Gastrocnemius medialis (tissue), 4 donors: Measurements from ENCODE around the gene PARD3. TPM values are rescaled to one million over a fixed set of nuclear protein-coding genes. Genes with fewer than 3 reads are reported as not detected.

ENCODE experiments used
- ATAC-seq, 2 donors: fragments of 150-250 bp; one replicate each; pipeline ENCODE4 v1.9.1; 2016
- DNase-seq, 2 donors: peaks; one replicate each; pipeline ENCODE4 v3.0.0-alpha.2; 2019
- H3K27ac ChIP-seq, 4 donors: fragments of 200-600 bp; sonication (generic); 1 replicate in 1 of 4; 2 replicates in 3 of 4; pipeline ENCODE4 v1.5.1; 2016 to 2018; ENCODE audit warnings: mild to moderate bottlenecking in 2 of 4, moderate library complexity in 1 of 4
- H3K27me3 ChIP-seq, 3 donors: fragments of 200-600 bp; sonication (generic) in 2 of 3; 1 replicate in 1 of 3; 2 replicates in 2 of 3; pipeline versions ENCODE4 v1.5.1 to v1.6.0; 2016 to 2019; ENCODE audit warnings: mild to moderate bottlenecking in 1 of 3, moderate library complexity in 1 of 3
- H3K36me3 ChIP-seq, 2 donors: fragments of 200-600 bp; sonication (generic) in 1 of 2; one replicate each; pipeline ENCODE4 v1.5.1; 2017 to 2018
- H3K4me1 ChIP-seq, 2 donors: fragments of 200-600 bp; sonication (generic) in 1 of 2; one replicate each; pipeline ENCODE4 v1.5.1; 2016 to 2017; ENCODE audit warnings: mild to moderate bottlenecking in 2 of 2
- H3K4me3 ChIP-seq, 4 donors: fragments of 200-600 bp; sonication (generic) in 3 of 4; 1 replicate in 1 of 4; 2 replicates in 3 of 4; pipeline ENCODE4 v1.5.1; 2016 to 2019; ENCODE audit warnings: mild to moderate bottlenecking in 2 of 4
- H3K9me3 ChIP-seq, 3 donors: fragments of 200-600 bp; sonication (generic) in 2 of 3; 1 replicate in 1 of 3; 2 replicates in 2 of 3; pipeline ENCODE4 v1.5.1; 2016 to 2019
- POLR2A ChIP-seq, 2 donors: fragments of 450-650 bp; IDR thresholded peaks; one replicate each; pipeline ENCODE4 v1.6.1; 2017; ENCODE audit warnings: antibody characterized with exemption in 2 of 2, mild to moderate bottlenecking in 2 of 2, moderate library complexity in 2 of 2
- in situ Hi-C, 4 donors: fragments of 200-750 bp; cut with MboI; loops; one replicate each; pipeline versions ENCODE4 v1.15.0 to v1.8.0; 2017; ENCODE audit warnings: low sequenced_read_pairs in 4 of 4
- intact Hi-C: fragments of 100-400 bp; cut with DNase I; formaldehyde crosslinking; loops from one replicate; pipeline ENCODE4 v1.15.1; 2023; ENCODE audit warnings: low total_unique reads
- total RNA-seq, 4 donors: library from RNA; depleted of rRNA; stranded (reverse); fragments of >200 nt; gene quantifications; one replicate each; pipeline versions ENCODE4 v1.1.0 to v1.2.3, GENCODE V29; 2016
- TF ChIP-seq, protein P1 (sequence below), 5 experiments: fragments of 450-650 bp in 3 of 5; fragments of 200-600 bp in 2 of 5; sonication (generic) in 2 of 5; IDR thresholded peaks in 4 of 5; conservative IDR thresholded peaks in 1 of 5; 1 replicate in 4 of 5; 2 replicates in 1 of 5; pipeline ENCODE4 v1.5.1; 2016 to 2019; ENCODE audit warnings: antibody characterized with exemption in 5 of 5, mild to moderate bottlenecking in 3 of 5, moderate library complexity in 3 of 5

PARD3 gene
- total RNA-seq, 4 donors from 2014 or later: 64.6 to 75.8 (median 68.3) TPM

DNA sequence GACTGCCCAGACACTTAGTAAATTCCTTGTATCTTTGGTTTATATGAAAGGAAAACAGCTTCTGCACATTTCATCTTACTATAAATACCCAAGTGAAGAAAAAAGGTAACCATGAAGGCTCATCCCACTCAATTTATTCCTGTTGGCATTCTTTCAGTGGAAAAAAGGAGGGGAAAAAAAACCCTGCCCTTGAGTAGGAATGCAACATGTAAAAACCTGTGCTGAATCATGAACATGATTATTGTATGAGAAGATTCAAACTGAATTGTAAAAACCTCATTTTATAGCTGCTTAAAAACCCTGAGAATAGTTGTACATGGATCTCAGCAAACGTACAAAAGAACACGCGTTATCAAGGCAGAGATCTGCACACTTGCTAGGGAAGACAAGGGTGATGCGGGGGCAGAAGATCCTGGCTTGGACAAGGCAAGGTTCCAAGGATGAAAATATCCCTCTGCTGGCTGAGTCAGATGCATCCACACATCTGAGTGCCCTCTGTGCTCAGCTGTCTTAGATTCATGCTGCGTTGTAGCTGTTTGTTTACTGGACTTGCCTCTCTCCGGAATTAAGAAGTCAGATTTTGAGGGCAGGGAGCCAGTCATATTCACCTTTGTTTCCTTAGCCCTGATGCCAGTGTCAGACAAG, 658.2 kb downstream of the PARD3 start:
- Histone ChIP-seq H3K4me1 (peaks cover 4 to 6% of the 10 kb centered on the region in 2 donors), H3K27me3 (no peaks in the 10 kb centered on the region), H3K27ac (no peak overlapping the region), H3K4me3 (no peak overlapping the region), H3K9me3 (no peaks in the 10 kb centered on the region), H3K36me3 (no peaks in the 10 kb centered on the region)
- no peak for DNase-seq
- TF ChIP-seq POLR2A (IDR thresholded peaks at IDR 0.05): no peak
- TF ChIP-seq, protein P1, sequence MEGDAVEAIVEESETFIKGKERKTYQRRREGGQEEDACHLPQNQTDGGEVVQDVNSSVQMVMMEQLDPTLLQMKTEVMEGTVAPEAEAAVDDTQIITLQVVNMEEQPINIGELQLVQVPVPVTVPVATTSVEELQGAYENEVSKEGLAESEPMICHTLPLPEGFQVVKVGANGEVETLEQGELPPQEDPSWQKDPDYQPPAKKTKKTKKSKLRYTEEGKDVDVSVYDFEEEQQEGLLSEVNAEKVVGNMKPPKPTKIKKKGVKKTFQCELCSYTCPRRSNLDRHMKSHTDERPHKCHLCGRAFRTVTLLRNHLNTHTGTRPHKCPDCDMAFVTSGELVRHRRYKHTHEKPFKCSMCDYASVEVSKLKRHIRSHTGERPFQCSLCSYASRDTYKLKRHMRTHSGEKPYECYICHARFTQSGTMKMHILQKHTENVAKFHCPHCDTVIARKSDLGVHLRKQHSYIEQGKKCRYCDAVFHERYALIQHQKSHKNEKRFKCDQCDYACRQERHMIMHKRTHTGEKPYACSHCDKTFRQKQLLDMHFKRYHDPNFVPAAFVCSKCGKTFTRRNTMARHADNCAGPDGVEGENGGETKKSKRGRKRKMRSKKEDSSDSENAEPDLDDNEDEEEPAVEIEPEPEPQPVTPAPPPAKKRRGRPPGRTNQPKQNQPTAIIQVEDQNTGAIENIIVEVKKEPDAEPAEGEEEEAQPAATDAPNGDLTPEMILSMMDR (IDR thresholded peaks at IDR 0.05 in 4 of 5, conservative IDR thresholded peaks at IDR 0.05 in 1 of 5): no peak
- intact Hi-C loops: no loop called here
- in situ Hi-C loops: loop anchor here in 1 of 4 donors (25.0 kb wide), 1 partner anchor 95 kb away; no protein-coding TSS in a partner anchor
- peak; percentile 58 to 75 for ATAC-seq

DNA sequence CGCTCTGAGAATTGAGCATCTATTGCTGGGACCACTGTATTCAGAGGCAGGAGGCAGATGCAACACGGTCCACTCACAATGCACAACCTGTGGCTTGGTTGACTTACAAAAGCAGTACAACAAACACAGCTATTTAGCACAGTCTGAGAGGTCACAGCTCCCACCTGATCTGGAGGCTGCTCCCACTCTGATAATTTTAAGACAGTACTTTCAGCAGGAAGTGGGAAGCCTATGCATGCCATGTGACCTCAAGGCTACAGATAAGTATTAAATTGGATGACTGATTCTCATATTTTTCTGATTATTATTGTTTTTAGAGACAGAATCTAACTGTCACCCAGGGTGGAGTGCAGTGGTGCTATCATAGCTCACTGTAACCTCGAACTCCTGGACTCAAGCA, 659.3 kb downstream of the PARD3 start:
- in situ Hi-C loops (loop anchor here in 1 of 4 donors (25.0 kb wide), 1 partner anchor 94 kb away; no protein-coding TSS in a partner anchor), intact Hi-C loops (no loop called here)
- Histone ChIP-seq H3K9me3 (no peaks in the 10 kb centered on the region), H3K36me3 (no peaks in the 10 kb centered on the region), H3K27me3 (no peaks in the 10 kb centered on the region), H3K27ac (no peak overlapping the region), H3K4me3 (no peak overlapping the region), H3K4me1 (peaks cover 4 to 6% of the 10 kb centered on the region in 2 donors)
- ATAC-seq (no peak), DNase-seq (no peak)
- TF ChIP-seq, protein P1 (IDR thresholded peaks at IDR 0.05 in 4 of 5, conservative IDR thresholded peaks at IDR 0.05 in 1 of 5): no peak
- no peak for TF ChIP-seq POLR2A (IDR thresholded peaks at IDR 0.05)

DNA sequence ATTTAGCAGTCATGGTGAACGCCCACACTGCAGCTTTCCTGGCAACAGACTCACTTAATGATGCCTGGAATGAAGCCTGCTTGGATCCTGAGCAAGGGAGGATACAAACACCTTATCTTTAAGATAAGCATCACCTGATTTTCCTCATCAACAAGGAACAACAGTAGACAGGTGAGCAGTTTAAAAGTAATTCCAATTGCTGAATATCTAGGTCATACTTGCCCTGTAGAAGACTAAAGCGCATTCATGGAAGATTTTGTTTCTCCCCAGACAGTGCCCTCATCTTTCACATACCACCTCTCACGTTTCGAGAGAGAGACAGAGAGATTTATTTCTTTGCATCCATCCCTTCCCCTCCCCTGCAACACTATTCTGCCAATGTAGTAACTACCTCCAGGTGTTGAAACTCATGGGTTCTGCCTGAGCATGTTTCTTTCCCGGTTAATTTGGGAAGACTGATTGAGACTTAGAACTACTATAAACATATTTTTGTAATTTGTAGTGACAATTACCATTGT, 660.7 kb downstream of the PARD3 start:
- Histone ChIP-seq H3K27me3 (no peaks in the 10 kb centered on the region), H3K27ac (no peak overlapping the region), H3K4me3 (no peak overlapping the region), H3K36me3 (no peaks in the 10 kb centered on the region), H3K9me3 (no peaks in the 10 kb centered on the region), H3K4me1 (peaks cover 4 to 6% of the 10 kb centered on the region in 2 donors)
- in situ Hi-C loops (loop anchor here in 1 of 4 donors (25.0 kb wide), 1 partner anchor 92 kb away; no protein-coding TSS in a partner anchor), intact Hi-C loops (no loop called here)
- ATAC-seq (no peak), DNase-seq (no peak)
- no peak for TF ChIP-seq POLR2A (IDR thresholded peaks at IDR 0.05)
- TF ChIP-seq, protein P1 (IDR thresholded peaks at IDR 0.05 in 4 of 5, conservative IDR thresholded peaks at IDR 0.05 in 1 of 5): no peak

DNA sequence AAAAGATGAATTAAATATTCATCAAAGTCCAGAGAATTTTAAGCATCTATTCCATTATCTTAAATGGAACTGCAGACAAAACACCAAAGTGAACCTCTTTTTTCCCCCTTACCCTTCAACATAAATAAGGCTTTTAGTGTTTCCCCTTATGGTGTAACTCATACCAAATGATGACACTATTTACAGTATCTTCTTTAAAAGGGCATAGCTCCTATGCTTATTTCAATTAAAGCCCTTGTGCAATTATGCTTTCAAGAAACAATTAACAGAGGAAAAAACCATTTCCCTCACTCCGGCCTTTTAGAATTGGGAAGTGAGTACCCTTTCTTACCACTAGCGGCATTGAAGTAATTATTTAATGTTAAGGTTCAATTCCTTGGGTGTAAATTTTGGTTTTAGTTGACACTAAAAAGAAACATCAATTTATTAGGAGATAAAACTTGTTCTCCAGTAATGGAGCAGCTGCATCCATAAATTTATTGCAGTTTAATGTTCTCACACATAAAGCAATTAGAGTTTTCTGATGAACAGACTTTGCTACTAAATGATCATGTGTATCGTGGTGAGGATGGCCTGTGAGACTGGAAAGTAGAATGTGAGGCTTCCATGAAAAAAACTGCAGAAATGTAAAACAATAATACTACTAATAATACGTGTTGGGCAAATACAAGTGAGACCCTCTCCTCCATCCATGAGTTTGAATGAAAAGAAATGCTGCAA, 661.3 kb downstream of the PARD3 start:
- H3K27me3 ChIP-seq: no peaks in the 10 kb centered on the region
- no peak overlapping the region for H3K27ac ChIP-seq
- no peaks in the 10 kb centered on the region for H3K36me3 ChIP-seq
- intact Hi-C loops: no loop called here
- no peak overlapping the region for H3K4me3 ChIP-seq
- no peak for ATAC-seq
- DNase-seq: no peak
- no peaks in the 10 kb centered on the region for H3K9me3 ChIP-seq
- in situ Hi-C loops: loop anchor here in 1 of 4 donors (25.0 kb wide), 1 partner anchor 92 kb away; no protein-coding TSS in a partner anchor
- peaks cover 4 to 6% of the 10 kb centered on the region in 2 donors for H3K4me1 ChIP-seq
- no peak for TF ChIP-seq POLR2A (IDR thresholded peaks at IDR 0.05)
- TF ChIP-seq, protein P1 (IDR thresholded peaks at IDR 0.05 in 4 of 5, conservative IDR thresholded peaks at IDR 0.05 in 1 of 5): no peak
